Esophagus squamous epithelium (tissue), 4 donors: ENCODE measurements around the gene POLD2.

Experiments
- CTCF ChIP-seq, 6 experiments: fragments of 450-650 bp in 4 of 6; fragments of 200-600 bp in 2 of 6; sonication (generic) in 2 of 6; IDR thresholded peaks; one replicate each; pipeline ENCODE4 v1.5.1; 2016 to 2019; ENCODE audit warnings: antibody characterized with exemption in 6 of 6, mild to moderate bottlenecking in 4 of 6, moderate library complexity in 4 of 6
- POLR2A ChIP-seq, 4 donors: fragments of 450-650 bp; IDR thresholded peaks; one replicate each; pipeline ENCODE4 v1.6.1; 2017; ENCODE audit warnings: antibody characterized with exemption in 4 of 4, mild to moderate bottlenecking in 4 of 4, moderate library complexity in 3 of 4

GRCh38 chr7:44085546-44085945 is 37.8 kb downstream of the POLD2 start:
- TF ChIP-seq CTCF (IDR thresholded peaks at IDR 0.05) (peak in 1 of 6 experiments; percentile 11), POLR2A (IDR thresholded peaks at IDR 0.05) (no peak)
